Aortic smooth muscle cell (primary cell): ENCODE data around the gene NTN3. TPM values are rescaled to one million over a fixed set of nuclear protein-coding genes. Genes with fewer than 3 reads are reported as not detected.

Experiments used
- total RNA-seq: library from RNA; depleted of rRNA; stranded (reverse); fragments of >200 nt; gene quantifications from 2 replicates; pipeline ENCODE4 v1.2.3, GENCODE V29; 2014

The NTN3 gene
- total RNA-seq = 0.31 and 0.40 TPM in 2 replicates

DNA sequence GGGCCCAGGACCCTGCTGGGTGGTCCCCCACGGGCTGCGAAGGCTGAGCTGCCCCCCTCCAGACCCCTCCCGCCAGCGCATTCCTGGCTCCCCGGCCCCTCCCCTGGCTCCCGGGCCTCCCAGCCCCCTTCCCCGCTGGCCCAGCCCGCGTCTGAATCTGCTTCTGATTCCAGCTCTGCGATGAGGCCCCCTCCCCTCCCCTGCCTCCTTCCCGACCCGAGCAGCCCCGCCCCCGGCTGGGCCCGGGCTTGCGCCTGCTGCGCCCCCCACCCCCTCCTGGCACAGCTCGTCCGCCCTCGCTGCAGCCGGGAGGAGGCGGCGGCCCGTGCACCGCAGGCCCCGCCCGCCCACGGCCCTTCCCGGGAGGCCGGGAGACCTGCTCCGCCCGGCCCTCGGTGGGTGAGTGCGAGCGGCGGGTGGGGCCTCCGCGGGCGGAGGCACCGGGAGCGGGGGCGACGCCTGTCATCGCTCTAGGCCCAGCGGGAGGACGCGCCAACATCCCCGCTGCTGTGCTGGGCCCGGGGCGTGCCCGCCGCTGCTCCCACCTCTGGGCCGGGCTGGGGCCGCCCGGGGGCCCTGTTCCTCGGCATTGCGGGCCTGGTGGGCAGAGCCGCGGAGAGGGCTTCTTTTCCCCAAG is at the start of gene NTN3:
Gene NTN3, plus strand, starts transcription at position 282 of the 637 bp plus-strand sequence. CDS start 405 bp downstream, outside the sequence.

DNA sequence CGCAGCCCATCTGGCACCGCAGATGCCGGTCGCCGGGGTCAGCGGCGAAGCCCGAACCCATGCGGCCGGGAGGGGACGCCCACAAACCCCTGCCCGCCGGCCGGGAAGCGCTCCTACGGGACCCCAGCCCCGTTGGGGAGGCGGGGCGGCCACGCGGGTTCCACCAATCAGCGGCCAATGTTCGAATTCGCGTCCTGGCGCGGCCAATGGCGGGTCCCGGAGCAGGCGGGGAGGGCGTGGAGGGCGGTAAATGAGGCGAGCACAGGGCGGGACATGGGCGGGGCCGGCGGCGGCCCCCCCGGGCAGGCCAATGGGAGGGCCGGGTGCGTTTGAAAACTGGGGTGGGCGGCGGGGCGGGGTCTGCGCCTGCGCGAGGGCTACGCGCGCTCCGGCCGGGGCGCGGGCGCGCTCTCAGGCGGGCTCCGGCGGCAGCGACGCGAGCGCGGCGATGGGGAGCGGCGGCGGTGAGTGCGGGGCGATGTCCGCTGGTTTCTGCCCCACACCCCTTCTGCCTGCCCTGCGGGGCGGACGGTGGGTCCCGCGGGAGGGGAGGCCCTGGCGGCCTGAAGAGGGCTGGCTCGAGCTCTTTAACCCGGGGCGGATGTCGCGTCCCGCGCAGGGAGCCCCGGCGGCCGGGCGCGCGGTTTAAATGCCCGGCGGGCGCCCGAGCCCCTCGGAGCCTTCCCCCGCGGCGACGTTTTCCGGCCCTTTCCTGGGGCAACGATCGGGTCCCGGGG is 41.9 kb upstream of the NTN3 start, which contains the start of gene CCNF:
Gene CCNF, plus strand, starts transcription at position 414 of the 737 bp plus-strand sequence. Its CDS starts 35 bp downstream, at position 449.

DNA sequence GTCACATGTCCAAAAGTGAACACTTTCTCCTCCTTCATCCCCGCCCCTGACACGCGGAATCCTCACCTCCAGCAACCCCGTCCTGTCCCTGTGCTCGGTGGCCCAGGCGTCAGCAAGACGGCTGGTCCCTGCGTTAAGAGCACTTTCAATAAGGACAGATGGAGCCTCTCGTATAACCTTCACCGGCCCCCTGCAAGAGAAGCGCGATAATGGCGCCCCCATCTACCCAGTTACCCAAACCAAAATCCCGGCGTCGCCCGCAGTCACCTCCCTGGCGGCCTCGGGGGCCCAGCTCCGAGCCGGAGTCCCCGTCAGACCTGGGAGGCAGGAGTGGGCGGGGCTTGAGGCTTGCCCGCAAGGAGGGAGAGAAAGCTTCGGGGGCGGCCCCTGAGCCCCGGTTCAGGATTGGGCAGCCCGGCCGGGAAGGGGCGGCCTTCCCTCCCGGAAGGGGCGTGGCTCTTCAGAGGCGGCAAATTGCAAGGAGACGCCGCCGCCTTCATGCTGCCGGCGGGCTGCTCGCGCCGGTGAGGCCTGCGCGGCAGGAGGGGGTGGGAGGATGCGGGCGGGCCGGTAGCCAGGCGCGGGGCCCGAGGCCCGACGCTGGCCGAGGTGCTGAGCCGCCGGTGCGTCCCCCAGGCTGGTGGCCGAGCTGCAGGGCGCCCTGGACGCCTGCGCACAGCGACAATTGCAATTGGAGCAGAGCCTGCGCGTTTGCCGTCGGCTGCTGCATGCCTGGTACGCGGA is 11.3 kb upstream of the NTN3 start, which contains the start of gene TEDC2:
Gene TEDC2, plus strand, starts transcription at position 463 of the 744 bp plus-strand sequence. Its CDS starts 36 bp downstream, at position 499.

DNA sequence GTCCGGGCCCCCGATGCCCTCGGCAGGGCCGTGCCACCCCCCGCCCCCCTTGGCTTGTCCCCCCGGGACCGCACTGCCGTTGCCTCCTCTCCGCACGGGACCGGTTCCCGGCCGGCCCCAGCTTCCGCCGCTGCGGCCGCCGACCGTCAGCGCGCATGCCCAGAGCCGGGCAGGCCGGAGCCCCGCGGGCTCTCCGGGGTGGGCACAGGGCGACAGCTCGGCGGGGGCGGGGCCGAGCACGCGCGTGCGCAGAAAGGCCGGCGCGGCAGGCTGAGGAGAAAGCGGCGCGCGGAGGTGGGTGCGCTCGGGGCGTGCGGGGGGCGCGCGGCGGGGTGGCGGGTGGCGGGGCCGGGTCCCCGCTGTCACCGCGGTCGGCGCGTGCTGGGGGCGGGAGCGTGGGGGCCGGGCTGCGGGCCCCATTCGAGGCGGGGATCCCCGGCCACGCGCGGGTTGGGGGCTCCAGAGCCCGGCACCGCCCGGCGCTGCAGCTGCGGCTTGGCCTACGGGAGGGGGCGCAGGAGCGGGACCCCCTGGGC is 3.8 kb downstream of the NTN3 start, which contains the start of gene TBC1D24:
Gene TBC1D24, plus strand, starts transcription at position 251 of the 536 bp plus-strand sequence. CDS start 21,022 bp downstream, outside the sequence.

DNA sequence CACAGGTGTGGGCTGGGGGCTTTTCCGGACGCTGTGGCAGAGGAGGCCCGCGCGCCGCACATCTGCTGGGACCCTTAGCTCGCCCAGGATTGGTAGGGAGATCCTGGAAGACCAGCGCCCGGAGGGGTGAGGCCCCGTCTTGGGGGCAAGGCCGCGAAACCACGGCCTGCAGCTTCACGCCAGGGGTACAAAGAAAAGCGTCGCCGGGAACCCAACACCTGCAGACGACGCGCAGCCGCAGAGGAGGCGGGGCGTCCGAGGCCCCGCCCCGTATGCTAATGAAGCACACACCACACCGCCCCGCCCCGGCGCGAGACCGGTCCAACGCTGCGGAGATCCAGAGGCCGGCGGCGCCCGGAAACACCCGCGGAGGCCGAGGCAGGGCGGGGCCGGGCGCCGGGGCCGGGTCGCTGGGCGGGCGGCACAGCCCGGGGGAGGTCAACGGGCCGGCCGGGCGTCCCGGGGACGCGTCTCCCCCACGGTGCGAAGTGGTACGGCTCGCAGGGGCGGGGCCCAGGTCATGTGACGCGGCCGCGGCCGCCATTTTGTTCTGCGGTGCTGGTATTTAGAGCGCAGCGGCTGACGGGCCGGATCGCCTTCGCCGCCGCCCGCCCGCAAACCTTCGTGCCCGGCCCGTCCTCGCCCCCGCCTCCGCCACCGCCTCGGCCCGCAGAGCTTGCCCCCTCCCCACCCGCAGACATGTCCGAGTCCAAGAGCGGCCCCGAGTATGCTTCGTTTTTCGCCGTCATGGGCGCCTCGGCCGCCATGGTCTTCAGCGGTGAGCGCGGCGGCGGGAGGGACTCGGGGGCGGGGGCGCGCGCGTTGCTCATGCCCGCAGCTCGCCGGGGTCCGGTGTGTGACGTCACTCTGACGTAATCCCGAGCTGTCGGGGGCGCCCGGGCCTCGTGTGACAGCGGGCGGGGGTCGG is 42.6 kb downstream of the NTN3 start, which contains the start of gene ATP6V0C:
Gene ATP6V0C, plus strand, starts transcription at position 548 of the 928 bp plus-strand sequence. Its CDS starts 152 bp downstream, at position 700.

DNA sequence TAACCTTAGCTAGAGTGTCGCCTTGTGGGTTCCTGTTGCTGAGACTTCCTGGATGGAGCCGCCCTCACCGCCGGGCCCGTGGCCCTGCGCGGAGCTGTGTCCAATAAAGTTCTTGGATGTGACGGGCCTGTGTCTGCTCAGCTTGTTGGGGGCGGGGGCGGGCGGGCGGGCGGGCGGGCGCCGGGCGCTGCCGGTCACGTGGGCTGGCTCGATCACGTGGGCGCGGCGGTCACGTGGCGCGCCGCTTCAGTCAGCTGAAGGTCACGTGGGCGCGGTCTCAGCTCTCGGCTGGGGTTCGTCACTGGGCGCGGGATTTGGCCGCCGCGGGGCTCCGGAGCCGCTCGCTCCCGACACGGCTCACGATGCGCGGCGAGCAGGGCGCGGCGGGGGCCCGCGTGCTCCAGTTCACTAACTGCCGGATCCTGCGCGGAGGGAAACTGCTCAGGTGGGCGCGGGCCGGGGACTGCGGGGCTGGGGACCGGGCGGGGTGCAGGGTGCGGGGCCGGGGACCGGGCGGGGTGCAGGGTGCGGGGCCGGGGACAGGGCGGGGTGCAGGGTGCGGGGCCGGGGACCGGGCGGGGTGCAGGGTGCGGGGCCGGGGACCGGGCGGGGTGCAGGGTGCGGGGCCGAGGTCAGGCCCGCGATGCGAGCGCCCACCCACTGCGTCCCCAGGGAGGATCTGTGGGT is 49.1 kb downstream of the NTN3 start, which contains the start of gene AMDHD2:
Gene AMDHD2, plus strand, starts transcription at position 275 of the 687 bp plus-strand sequence. Its CDS starts 88 bp downstream, at position 363.

Other genes with a start within 250 kb of the NTN3 start
- gene E4F1, start 247.7 kb upstream of the NTN3 start, total RNA-seq = 22.6 and 29.9 TPM in 2 replicates
- gene DNASE1L2, start 234.9 kb upstream of the NTN3 start, total RNA-seq = 0.31 and 1.1 TPM in 2 replicates
- gene ECI1, start 219.7 kb upstream of the NTN3 start, total RNA-seq = 19.9 and 28.1 TPM in 2 replicates
- 47.2 and 47.3 TPM in 2 replicates for gene RNPS1, start 203.2 kb upstream of the NTN3 start, total RNA-seq
- 8.4 and 11.1 TPM in 2 replicates for gene ABCA3, start 130.6 kb upstream of the NTN3 start, total RNA-seq
- gene CCNF, start 41.9 kb upstream of the NTN3 start, total RNA-seq = 9.5 and 17.3 TPM in 2 replicates
- 2.7 and 6.1 TPM in 2 replicates for gene TEDC2, start 11.2 kb upstream of the NTN3 start, total RNA-seq
- gene TBC1D24, start 3.8 kb downstream of the NTN3 start, total RNA-seq = 10.3 and 12.0 TPM in 2 replicates
- 10.4 and 11.9 TPM in 2 replicates for gene ATP6V0C, start 42.7 kb downstream of the NTN3 start, total RNA-seq
- 44.6 and 52.2 TPM in 2 replicates for gene AMDHD2, start 49.1 kb downstream of the NTN3 start, total RNA-seq
- gene CEMP1, start 60.1 kb downstream of the NTN3 start, total RNA-seq = 0.12 TPM in 1 of 2 replicates, not detected in the other
- gene PDPK1, start 66.7 kb downstream of the NTN3 start, total RNA-seq = 18.4 and 21.1 TPM in 2 replicates
- 22.5 and 24.8 TPM in 2 replicates for gene KCTD5, start 211.2 kb downstream of the NTN3 start, total RNA-seq
- 0.56 and 0.92 TPM in 2 replicates for gene PRSS27, start 248.9 kb downstream of the NTN3 start, total RNA-seq